Prostate gland (tissue), 2 donors: ENCODE measurements around the gene TBC1D2B.
"Not testable (repeated sequence)": the region's sequence is repeated elsewhere in the genome, so short reads cannot be mapped to it uniquely, and the experiment has no call there.

ENCODE experiments used
- POLR2A ChIP-seq: fragments of 450-650 bp; IDR thresholded peaks from one replicate; pipeline ENCODE4 v1.6.1; 2016; ENCODE audit warnings: antibody characterized with exemption, mild to moderate bottlenecking
- TF ChIP-seq, protein P1 (sequence below), 4 experiments: fragments of 200-600 bp in 2 of 4; fragments of 450-650 bp in 2 of 4; sonication (generic) in 2 of 4; IDR thresholded peaks; 1 replicate in 3 of 4; 2 replicates in 1 of 4; pipeline ENCODE4 v1.5.1; 2016 to 2019; ENCODE audit warnings: antibody characterized with exemption in 4 of 4, mild to moderate bottlenecking in 2 of 4, moderate library complexity in 2 of 4

DNA sequence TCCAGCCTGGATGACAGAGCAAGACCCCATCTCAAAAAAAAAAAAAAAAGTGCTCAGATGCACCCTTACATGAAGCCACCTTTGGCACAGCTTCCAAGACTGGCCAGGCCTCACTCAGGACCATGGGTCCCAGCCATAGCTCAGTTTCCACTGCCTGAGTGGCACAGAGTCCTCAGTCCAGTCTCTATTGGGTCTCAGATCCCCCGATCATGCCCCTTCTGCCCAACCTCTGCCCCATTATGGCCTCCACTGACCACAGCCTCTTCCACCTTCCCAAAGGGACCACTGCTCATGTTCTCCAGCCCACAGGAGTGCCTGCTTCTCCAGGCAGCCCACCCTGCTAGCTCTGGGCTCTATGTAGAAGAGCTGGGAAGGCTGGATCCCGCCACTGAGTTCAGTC, 127.0 kb downstream of the TBC1D2B start:
- TF ChIP-seq, protein P1, sequence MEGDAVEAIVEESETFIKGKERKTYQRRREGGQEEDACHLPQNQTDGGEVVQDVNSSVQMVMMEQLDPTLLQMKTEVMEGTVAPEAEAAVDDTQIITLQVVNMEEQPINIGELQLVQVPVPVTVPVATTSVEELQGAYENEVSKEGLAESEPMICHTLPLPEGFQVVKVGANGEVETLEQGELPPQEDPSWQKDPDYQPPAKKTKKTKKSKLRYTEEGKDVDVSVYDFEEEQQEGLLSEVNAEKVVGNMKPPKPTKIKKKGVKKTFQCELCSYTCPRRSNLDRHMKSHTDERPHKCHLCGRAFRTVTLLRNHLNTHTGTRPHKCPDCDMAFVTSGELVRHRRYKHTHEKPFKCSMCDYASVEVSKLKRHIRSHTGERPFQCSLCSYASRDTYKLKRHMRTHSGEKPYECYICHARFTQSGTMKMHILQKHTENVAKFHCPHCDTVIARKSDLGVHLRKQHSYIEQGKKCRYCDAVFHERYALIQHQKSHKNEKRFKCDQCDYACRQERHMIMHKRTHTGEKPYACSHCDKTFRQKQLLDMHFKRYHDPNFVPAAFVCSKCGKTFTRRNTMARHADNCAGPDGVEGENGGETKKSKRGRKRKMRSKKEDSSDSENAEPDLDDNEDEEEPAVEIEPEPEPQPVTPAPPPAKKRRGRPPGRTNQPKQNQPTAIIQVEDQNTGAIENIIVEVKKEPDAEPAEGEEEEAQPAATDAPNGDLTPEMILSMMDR (IDR thresholded peaks at IDR 0.05), result not testable (repeated sequence)
- TF ChIP-seq POLR2A, result not testable (repeated sequence)
